SU-DHL-6 (cell line): ENCODE data around the gene SLC25A29.

Experiments used
- EZH2phosphoT487 ChIP-seq: fragments of 200-600 bp; sonication (generic), shearing (Covaris generic); conservative IDR thresholded peaks from 2 replicates; pipeline ENCODE4 v1.6.1; 2018; ENCODE audit warnings: mild to moderate bottlenecking, antibody characterized with exemption, low read length, moderate library complexity, mixed read lengths
- TF ChIP-seq, protein P1 (sequence below): fragments of 200-600 bp; sonication (generic); IDR thresholded peaks from one replicate; pipeline ENCODE4 v1.5.1; 2017; ENCODE audit warnings: antibody characterized with exemption, mild to moderate bottlenecking, low read length, moderate library complexity; ENCODE audit not compliant: insufficient read depth, poor library complexity, severe bottlenecking

DNA sequence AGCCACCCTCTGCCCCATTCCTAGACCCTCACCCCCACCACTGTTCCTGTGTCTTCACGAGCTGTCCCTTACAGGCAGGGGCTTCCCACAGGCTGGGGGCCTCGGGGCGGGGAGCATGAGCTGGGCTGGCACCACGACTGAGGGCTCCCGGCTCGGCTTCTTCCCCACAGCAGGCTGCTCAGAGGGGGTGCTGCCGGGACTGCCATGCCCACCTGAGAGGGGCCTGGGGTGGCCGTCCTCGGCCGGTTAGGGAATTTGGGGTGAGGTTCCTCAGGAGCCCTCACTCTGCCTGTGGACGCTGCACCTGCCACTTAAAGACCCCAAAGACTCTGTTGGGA is 23.7 kb upstream of the SLC25A29 start:
- TF ChIP-seq, protein P1, sequence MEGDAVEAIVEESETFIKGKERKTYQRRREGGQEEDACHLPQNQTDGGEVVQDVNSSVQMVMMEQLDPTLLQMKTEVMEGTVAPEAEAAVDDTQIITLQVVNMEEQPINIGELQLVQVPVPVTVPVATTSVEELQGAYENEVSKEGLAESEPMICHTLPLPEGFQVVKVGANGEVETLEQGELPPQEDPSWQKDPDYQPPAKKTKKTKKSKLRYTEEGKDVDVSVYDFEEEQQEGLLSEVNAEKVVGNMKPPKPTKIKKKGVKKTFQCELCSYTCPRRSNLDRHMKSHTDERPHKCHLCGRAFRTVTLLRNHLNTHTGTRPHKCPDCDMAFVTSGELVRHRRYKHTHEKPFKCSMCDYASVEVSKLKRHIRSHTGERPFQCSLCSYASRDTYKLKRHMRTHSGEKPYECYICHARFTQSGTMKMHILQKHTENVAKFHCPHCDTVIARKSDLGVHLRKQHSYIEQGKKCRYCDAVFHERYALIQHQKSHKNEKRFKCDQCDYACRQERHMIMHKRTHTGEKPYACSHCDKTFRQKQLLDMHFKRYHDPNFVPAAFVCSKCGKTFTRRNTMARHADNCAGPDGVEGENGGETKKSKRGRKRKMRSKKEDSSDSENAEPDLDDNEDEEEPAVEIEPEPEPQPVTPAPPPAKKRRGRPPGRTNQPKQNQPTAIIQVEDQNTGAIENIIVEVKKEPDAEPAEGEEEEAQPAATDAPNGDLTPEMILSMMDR, result no peak
- no peak for TF ChIP-seq EZH2phosphoT487
